NCI-H82 treated with DMSO at 0.1 percent for 48 hours (cell line): ENCODE measurements around the gene OMA1.
"Not testable (repeated sequence)": the region's sequence is repeated elsewhere in the genome, so short reads cannot be mapped to it uniquely, and the experiment has no call there.

Experiments
- DNase-seq: peaks from one replicate; lab custom pipeline; 2025; ENCODE audit not compliant: unreplicated experiment; lab: John Stamatoyannopoulos, UW

The OMA1 gene

GRCh38 chr1:58528518-58528917, 18.0 kb downstream of the OMA1 start:
- no peak for DNase-seq

DNA sequence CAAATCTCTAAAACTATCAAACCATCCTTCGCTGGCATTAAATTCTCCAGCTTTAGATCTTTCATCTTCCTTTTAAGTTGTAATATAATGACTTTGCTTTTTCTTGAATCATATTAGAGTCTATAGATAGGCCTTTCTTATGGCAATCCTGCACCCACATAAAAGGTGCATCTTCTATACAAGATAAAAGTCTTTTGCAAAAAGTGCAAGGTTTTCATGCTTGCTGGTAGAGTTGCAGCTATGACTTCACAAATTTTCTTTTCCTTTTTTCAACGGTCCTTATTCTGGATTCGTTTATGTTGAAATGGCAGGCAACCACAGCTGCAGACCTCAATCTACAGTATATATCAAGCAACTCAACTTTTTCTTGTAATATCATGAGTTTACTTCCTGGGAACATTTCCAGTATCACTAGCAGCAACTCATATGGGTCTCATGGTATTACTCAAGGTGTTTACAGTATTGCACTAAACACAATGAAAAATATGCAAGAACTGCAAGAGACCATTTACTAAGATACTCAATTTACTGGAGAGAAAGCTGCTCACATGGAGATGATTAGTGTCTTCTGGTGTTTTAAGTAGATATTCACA, 22.1 kb downstream of the OMA1 start:
- no peak for DNase-seq

DNA sequence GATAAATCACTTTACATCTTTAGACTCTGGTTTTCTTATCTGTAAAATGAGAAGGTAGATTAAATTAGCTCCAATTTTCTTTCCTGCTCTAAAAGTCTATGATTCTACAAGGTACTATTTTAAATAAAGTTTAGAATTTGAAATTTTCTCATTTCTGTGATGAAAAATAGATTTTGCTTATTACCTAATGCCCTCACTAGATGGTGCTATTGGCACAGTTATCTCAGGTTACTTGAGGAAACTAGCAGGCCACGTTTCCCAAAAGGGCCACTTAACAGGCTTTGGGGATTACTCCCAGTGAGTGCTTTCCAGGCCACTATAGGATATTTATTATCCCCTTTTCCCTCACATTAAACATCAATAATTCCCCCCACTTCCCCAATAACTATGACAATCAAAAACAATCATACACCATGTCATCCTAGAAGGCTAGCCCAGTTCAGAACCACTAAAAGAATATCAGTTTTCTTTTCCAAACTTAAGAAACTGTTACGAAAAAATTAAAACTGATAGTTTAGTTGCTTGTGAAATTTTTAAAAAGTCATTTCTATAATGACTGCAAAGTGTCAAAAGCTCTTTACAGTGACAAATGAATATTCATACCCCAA, 30.6 kb downstream of the OMA1 start:
- DNase-seq: peak; percentile 80

DNA sequence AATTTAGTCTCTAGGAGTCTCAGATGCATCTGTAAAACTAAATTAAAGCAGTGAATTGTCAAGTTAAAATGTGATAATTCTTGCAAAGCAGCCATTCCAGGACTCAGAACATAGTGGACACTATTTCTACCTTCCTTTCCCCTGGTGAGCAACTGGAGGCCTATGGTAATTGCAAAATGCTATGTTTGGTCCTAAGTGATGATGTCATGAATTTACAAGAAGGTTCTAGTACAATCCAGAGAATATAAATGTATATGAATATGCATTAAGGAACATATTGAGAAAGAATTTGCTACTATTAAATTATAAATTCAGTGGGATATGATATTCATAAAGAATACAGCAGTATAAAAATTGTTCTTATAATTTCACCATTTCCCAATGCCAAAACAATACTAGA, 32.6 kb downstream of the OMA1 start:
- DNase-seq: no peak

DNA sequence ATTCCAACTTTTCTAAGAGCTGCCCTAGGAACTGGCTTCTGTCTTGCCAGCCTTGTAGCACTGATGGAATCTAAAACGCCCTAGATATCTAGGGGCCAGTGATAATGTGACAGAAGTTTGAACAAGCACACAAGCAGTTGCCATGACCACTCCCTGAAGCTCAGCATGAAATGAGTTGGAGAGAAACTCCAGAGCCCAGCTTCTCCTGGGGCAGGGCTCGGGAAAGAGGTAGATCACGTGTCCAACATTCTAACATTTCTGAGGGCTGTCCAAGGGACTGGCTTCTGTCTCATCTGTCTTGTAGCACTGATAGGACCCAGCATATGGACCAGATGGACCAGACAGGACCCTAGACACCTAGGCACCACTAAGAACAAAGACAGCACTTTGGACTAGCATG, 37.9 kb downstream of the OMA1 start:
- DNase-seq: no peak

DNA sequence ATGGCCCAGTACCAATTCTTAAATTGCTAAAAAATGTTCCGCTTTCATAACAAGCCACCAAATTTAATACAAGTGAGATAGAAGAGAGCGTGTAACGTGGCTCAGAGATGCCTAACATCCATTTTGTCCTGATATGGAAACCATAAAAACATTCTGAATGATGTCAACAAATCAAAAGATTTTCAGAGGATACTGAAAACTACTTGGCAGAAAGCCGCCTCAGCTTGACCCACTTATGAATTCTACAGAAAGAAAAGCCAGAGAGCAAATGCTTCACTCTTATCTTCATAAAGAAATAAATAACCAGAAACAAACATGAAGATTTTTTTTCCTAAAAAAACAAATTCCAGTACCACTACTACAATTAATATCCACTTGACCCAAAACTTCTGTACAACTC, 41.2 kb downstream of the OMA1 start:
- DNase-seq: no peak

DNA sequence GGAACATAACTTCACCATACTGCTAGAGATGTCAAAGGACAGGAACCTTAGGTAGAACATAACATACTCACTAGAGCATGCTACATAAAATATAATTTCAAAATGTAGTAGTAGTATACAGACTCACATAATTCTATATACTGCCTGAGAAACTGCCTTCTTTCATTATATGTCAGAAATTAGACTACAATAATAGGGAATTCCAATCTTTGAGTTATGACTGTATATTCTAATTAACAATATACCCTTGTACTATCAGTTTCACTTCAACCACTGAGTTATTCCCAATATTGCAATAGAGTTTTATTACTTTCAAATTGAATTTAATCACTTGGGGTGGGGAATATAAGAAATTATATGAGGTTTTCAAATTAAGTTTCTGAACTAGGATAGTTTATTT, 44.0 kb downstream of the OMA1 start:
- DNase-seq: no peak

GRCh38 chr1:58500043-58500442, 46.5 kb downstream of the OMA1 start:
- no peak for DNase-seq

DNA sequence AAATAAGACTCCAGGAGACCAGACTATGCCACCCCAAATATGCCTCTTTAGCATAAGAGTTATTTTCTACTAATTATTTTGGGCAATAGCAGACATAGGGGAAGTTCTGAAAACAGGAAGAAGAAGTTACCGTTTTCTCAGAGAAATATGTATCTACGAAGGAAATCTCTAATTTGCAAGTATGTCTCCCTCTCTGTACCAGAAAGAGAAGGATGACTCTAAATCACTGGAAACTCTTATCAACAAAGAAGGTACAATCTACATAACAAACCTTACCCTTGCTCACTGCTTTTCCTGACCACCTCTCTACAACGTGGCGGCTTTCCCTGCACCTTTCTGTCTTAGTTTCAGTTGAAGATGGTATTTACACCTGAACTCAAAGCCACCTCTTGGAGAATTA, 49.0 kb downstream of the OMA1 start:
- no peak for DNase-seq

DNA sequence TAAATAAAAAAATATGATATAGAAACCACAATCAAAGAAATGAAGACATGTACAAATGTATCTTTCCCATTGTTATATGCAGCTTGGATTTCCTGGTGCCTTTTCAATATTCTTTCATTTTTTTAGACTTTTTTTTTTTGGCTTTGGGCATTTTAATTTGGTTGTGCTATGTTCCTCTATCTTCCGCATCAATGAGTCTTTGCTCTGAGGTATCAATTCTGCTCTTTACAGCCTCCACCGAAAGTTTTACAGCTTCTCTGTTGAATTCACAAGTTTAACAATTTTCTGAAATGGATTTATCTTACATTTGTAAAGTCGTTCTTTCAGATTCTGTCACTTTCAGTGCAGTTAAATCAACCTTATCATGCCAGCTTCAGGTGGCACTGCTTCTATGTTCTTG, 50.5 kb downstream of the OMA1 start:
- no peak for DNase-seq

- DNase-seq: not testable (repeated sequence)
Measured at GRCh38 chr1:58488914-58489313, 57.6 kb downstream of the OMA1 start.

GRCh38 chr1:58487002-58487401, 59.5 kb downstream of the OMA1 start:
- no peak for DNase-seq

- no peak for DNase-seq
Measured at GRCh38 chr1:58481962-58482361, 64.6 kb downstream of the OMA1 start.

DNA sequence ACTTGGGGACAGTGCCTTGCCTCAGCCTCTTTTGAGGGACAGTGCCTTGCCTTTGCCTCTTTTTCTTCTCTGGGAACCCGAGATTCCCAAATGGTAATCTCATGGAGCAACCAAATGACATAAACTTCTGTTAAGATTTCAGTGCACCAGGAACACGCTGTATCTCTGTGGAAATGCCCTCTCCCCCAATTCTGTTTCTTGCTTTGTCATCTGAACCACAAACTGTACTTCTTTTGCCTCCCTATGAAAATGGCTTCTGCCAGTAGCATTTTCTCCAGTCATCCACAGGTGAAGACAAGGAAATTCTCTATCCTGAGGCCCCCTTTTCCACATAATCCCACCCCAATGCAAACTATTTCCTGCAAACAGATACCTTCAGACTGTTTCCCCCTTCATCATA, 66.3 kb downstream of the OMA1 start:
- DNase-seq: no peak

DNA sequence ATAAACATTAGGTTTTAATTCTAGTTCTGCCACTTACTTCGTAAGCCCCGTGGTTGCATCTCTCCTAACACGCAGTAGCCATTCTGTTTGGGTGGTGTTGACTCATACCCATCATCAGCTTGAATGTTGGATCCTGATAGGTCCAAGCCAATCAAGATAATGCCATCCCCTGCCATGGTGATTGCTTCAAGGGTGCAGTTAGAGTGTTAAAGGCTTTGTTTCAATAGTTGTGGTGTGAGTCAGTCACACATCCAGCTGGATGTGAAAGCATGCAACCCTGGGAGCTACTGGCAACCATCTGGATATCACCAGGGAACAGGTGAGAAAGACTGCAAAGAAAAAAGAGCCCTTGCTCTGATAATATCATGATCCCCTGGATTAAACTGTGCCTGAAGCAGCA, 69.1 kb downstream of the OMA1 start:
- no peak for DNase-seq

GRCh38 chr1:58476179-58476578, 70.3 kb downstream of the OMA1 start:
- no peak for DNase-seq

- no peak for DNase-seq
Measured at GRCh38 chr1:58469476-58469875, 77.0 kb downstream of the OMA1 start.

DNA sequence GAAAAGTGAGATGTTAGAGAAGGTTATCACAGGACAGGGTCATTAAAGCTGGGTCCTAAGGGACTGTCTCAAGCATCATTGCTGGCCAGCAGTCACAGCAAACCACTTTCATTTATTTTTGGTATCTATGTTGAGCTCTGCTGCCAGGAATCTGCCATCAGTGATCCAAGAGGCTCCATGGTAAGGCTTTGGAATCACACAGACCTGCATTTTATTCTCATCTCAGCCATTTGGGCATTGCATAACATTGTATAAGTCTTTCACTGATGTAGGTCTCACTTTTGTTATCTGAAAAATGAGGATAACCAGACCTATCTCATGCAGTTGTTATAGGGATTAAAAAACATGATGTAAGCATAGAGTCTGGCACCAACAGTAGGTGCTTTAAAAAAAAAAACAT, 77.5 kb downstream of the OMA1 start:
- no peak for DNase-seq

- no peak for DNase-seq
Measured at GRCh38 chr1:58468612-58469011, 77.9 kb downstream of the OMA1 start.

GRCh38 chr1:58466630-58467241, 79.8 kb downstream of the OMA1 start:
- DNase-seq: no peak

DNA sequence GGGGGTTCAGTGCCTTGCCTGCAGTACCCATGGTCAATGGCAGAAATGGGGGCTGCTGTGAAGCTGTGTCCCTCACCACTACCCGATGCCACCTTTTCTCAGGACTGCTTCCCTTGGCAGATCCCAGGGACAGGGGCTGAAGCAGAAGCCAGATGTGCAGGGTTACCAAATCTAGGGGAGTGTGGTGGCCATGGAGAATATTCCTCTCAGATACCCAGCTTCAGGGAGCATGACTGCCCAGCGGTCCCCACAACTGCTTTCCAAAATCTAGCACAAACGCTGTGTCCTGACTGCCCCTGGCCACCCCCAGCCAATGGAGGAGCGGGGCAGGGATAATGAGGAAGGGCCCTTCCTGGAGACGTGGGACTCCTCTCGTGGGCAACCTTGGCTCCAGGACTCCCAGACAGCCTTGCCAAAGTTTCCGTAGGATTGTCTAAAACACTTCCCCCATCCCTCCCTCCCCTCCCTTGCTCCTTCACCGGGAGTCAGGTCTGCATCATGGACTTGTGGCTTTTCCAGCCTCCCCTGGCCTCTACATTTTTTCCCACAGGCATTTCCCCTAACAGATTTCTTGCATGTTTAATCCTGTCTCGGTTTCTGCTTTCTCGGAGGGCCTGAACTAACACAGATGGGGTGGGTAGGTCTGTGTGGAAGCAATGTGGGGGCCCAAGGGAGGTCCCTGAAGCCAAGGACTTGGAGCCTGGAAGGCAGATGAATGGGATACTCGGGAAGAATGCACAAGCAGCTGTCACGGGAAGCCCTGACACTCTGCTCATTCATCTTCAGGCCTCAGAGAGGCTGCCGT, 80.5 kb downstream of the OMA1 start:
- no peak for DNase-seq

- no peak for DNase-seq
Measured at GRCh38 chr1:58465176-58465575, 81.3 kb downstream of the OMA1 start.
